HG02973 (cell line): ENCODE results near the gene NDC1.
"Not testable (repeated sequence)": the region's sequence is repeated elsewhere in the genome, so short reads cannot be mapped to it uniquely, and the experiment has no call there.

Experiments used
- ATAC-seq: cut with Tn5 transposase; IDR thresholded peaks from one replicate; pipeline ENCODE4 v1.9.1; 2021; ENCODE audit warnings: moderate library complexity; ENCODE audit not compliant: unreplicated experiment

Gene NDC1

DNA sequence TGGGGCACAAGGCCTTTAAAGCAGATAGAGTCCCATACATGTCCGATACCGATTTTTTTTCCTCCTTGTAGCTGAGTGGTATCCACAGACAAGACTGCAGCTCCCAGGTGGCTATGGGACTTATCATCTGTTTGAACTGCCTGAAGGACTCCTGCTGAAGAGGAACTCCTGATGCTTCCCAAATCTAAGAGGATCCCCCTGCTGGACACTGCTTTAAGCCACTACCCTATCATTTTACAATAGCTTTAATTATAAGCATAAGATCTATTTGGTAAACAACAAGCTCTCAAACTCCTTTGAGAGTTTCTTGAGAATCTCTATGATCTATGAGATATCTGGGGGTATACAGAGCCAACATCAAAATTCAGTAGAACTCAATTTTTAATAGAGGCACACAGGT lies 11.7 kb downstream of the NDC1 start:
- no peak for ATAC-seq

DNA sequence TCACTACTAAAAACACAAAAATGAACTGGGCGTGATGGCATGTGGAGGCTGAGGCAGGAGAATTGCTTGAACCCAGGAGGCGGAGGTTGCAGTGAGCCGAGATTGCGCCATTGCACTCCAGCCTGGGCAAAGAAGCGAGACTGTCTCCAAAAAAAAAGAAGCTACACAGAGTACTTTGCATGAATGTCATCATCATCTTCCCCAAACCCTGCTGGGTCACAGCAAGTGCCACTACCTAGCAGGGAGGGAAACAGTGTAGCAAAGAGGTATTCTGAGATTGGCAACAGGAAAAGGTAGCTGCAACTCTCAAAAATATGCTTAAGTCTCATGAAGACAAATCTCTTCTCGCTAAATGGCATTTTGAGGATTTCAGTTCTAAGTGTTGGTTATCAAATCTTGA lies 12.8 kb downstream of the NDC1 start:
- no peak for ATAC-seq

DNA sequence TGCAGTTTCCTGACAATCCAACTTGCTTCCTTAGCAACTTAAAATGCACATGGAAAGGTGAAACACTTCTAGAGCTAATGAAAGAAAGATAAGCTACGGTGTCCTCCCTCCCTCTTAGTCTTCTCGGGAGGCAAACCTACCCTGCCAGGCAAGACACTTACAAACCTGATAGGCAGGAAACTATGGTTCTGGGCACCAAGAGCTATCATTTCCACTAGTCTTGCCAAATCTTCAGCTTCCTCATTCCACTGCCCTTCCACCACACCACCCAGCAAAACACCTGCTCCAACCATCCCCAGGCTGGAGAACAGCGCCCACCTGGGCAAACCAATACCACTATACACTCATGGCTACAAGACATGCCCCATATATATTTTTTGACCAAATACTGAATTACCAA lies 15.2 kb downstream of the NDC1 start:
- no peak for ATAC-seq

- ATAC-seq, result no peak
Measured at GRCh38 chr1:53821380-53821779, 16.7 kb downstream of the NDC1 start.

- ATAC-seq, result no peak
Measured at GRCh38 chr1:53819387-53819786, 18.7 kb downstream of the NDC1 start.

- not testable (repeated sequence) for ATAC-seq
Measured at GRCh38 chr1:53816584-53816983, 21.5 kb downstream of the NDC1 start.

GRCh38 chr1:53815484-53815883 lies 22.6 kb downstream of the NDC1 start:
- not testable (repeated sequence) for ATAC-seq

DNA sequence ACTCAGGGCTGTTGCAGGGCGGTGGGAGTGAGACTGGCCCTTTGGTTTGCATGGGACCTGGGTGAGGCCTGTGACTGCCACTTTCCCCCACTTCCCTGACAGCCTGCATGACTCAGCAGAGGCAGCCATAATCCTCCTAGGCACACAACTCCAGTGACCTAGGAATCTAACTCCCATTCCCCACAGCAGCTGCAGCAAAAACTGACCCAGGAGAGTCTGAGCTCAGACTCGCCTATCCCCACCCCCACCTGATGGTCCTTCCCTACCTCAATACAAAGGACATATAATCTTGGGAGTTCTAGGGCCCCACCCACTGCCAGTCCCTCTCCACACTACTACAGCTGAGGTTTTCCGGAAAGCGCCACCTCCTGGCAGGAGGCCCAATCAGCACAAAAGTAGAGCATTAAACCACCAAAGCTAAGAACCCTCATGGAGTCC lies 26.7 kb downstream of the NDC1 start:
- ATAC-seq, result no peak

GRCh38 chr1:53810497-53810896 lies 27.6 kb downstream of the NDC1 start:
- ATAC-seq, result no peak

DNA sequence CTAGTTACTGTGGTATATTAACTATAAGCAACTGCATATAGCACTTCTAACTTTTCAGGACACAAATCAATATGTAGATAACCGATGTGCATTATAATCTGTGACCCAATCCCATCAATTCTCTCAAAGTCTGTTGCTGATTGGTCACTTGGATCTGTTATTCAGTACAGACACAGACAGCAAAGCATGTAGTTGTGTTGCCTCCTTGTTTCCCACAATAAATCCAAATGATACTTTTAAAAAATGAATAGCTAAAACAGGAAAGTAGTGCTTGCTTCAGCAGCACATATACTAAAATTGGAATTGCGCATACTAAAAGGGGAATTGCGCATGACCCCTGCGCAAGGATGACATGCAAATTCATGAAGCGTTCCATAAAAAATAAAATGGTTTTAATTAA lies 28.1 kb downstream of the NDC1 start:
- ATAC-seq, result no peak

- ATAC-seq, result no peak
Measured at GRCh38 chr1:53807916-53808315, 30.2 kb downstream of the NDC1 start.

DNA sequence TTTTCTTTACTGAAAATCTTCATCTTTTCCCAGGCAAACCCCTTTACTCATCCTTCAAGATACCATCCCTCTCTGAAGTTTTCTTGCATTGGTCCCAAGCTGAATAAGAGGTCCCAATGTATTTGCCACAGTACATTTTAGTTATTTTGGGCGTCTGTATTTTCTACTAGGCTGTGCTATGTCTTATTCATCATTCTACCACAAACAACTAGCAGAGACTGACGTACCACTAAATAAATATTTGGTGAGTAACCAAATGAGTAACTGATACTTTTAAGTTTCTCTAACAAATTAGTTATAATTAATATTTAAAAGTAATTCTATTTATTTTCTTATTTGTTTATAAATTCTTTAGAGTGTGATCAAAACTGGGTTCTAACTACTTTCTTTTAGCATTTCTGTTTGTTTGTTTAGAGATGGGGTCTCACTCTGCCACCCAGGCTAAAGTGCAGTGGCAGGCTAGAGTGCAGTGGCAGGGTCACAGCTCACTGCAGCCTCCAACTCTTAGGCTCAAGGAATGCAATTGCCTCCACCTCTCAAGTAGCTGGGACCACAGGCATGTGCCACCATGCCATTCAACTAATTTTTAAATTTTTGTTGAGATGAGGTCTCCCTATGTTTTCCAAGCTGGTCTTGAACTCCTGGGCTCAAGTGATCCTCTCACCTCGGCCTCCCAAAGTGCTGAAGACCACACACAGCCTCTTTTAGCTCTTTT lies 33.1 kb downstream of the NDC1 start:
- no peak for ATAC-seq

DNA sequence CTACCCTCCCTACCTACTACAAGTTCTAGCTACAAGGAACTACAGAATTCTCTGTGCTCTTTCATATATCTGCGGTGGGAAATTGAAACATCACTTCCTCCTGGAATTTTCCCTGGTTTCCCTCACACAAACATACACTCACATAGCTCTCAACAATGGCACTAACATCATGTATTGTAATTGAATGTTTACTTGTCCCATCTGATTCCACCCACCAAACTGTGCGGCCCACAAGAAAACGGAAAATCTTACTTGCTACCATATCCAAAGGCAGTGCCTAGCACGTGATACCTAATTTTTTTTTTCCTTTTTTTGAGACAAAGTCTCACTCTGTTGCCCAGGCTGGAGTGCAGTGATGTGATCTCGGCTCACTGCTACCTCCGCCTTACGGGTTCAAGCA lies 33.9 kb downstream of the NDC1 start:
- no peak for ATAC-seq

DNA sequence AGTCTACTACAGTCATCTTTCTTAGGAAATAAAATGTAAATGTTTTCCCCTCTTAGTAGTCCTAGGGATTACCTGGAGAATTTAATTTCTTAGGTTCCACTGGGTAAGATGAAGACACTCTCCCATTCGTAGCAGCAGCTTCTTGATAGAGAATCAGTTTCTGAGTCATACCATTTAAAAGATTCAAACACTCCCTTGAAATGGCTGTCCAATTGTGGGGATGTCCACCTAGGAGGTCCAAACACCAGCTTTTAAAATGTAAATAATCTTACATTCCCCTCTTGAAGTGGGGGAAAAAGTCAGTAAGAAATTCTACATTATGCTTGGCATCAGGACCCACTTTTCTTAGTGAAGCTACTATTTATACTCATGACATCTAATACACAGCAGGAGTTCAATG lies 37.5 kb downstream of the NDC1 start:
- no peak for ATAC-seq

- no peak for ATAC-seq
Measured at GRCh38 chr1:53799141-53799540, 39.0 kb downstream of the NDC1 start.

- ATAC-seq, result no peak
Measured at GRCh38 chr1:53792806-53793205, 45.3 kb downstream of the NDC1 start.

DNA sequence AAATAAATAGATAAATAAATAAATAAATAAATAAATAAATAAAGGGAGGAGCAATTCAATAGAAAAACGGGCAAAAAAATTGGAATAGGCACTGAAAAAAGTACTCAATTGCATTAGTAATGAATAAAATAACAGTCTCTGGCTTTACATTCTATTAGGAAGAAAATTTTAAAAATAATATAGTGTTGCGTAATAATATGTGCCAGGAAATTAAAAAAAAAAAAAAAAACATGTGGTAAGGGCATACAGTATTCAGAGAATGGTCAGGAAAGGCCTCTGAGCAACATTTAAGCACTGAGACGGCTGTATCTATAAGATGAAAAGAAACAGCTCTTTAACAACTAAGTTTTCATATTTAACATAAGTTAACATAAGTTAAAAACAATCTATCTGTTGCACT lies 50.4 kb downstream of the NDC1 start:
- no peak for ATAC-seq

DNA sequence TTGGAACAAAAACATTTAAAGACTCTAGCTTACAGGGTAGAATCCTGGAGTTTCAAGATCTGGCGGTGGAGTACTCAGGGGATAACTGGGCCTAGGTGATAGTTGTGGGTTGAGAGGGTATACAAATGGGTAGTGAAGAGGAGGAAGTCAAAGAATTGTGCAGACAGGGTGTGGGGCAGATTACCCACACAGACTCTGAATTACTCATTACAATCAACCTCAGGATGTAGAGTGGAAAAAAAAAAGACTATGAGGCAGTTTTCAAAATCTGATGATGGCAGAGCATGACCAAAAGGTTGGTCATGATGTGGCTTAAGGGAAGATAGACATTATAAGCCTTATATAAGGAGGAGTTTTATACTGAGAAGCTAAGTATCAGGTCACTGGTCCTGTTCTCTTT lies 55.0 kb downstream of the NDC1 start:
- no peak for ATAC-seq

- ATAC-seq, result no peak
Measured at GRCh38 chr1:53781654-53782053, 56.4 kb downstream of the NDC1 start.

- ATAC-seq, result no peak
Measured at GRCh38 chr1:53777272-53777671, 60.8 kb downstream of the NDC1 start.

- ATAC-seq, result no peak
Measured at GRCh38 chr1:53771648-53772047, 66.4 kb downstream of the NDC1 start.

DNA sequence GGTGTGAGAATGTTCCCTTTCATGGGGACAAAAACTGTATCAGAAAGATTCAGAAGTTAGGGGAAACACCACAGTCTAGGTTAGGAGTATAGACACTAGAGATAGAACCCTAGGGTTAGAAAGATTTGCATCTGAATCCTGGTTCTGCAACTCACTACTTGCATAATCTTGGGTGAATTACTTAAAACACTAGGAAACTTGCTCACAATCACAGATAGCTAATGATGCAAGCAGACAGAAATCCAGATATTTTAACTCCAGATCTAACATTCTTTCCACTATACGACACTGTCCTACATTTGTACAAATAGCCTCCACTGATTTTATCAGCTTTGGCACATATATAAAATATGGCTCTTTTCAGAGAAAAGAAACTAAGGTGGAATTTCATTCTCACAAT lies 68.3 kb downstream of the NDC1 start:
- no peak for ATAC-seq

DNA sequence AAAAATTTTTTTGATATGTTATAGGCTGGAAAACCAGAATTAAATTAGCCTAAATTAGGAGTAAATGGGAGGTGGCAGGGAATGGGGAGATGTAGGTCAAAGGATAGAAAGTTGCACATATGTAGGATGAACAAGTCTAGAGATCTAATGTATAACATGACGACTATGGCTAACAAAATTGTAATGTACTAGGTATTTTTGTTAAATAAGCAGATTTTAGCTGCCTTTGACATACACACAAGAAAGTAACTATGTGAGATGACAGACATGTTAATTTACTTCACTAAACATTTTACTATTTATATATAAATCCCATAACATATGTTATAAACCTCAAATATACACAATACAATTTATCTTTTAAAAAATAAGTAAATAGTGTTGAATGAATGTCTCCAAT lies 68.9 kb downstream of the NDC1 start:
- ATAC-seq, result no peak
